Activated CD4-positive, CD25-positive, alpha-beta regulatory T cell treated with anti-CD3 and anti-CD28 coated beads, Interleukin-2, amount 50 U/mL, for 16 hours (primary cell): ENCODE results near the gene SLC35A1.
"Not testable (repeated sequence)": the region's sequence is repeated elsewhere in the genome, so short reads cannot be mapped to it uniquely, and the experiment has no call there.

Experiments used
- DNase-seq: peaks from one replicate; pipeline ENCODE4 v3.0.0-alpha.2; 2020; ENCODE audit warnings: low read depth, low spot score

Gene SLC35A1

GRCh38 chr6:87472525-87473418 is at the start of gene SLC35A1:
Gene SLC35A1 (plus strand): TSS chr6:87472974. CDS start chr6:87473004, 30 bp downstream.
- peak; percentile 70 for DNase-seq

- no peak for DNase-seq
Observed at GRCh38 chr6:87426789-87427188, 46.0 kb upstream of the SLC35A1 start.

GRCh38 chr6:87430499-87430898 is 42.3 kb upstream of the SLC35A1 start:
- DNase-seq, result no peak

GRCh38 chr6:87431263-87431662 is 41.5 kb upstream of the SLC35A1 start:
- DNase-seq, result no peak

GRCh38 chr6:87436435-87436834 is 36.3 kb upstream of the SLC35A1 start:
- DNase-seq, result no peak

- no peak for DNase-seq
Observed at GRCh38 chr6:87441711-87442110, 31.1 kb upstream of the SLC35A1 start.

- no peak for DNase-seq
Observed at GRCh38 chr6:87444362-87444761, 28.4 kb upstream of the SLC35A1 start.

- no peak for DNase-seq
Observed at GRCh38 chr6:87465051-87465450, 7.7 kb upstream of the SLC35A1 start.

GRCh38 chr6:87473419-87473903 is 687 bp downstream of the SLC35A1 start:
- no peak for DNase-seq

- no peak for DNase-seq
Observed at GRCh38 chr6:87481931-87482330, 9.2 kb downstream of the SLC35A1 start.

- no peak for DNase-seq
Observed at GRCh38 chr6:87482366-87482765, 9.6 kb downstream of the SLC35A1 start.

- DNase-seq, result no peak
Observed at GRCh38 chr6:87483929-87484328, 11.2 kb downstream of the SLC35A1 start.

GRCh38 chr6:87484491-87484890 is 11.7 kb downstream of the SLC35A1 start:
- DNase-seq, result no peak

- DNase-seq, result no peak
Observed at GRCh38 chr6:87487555-87487954, 14.8 kb downstream of the SLC35A1 start.

GRCh38 chr6:87489326-87489725 is 16.6 kb downstream of the SLC35A1 start:
- not testable (repeated sequence) for DNase-seq

- no peak for DNase-seq
Observed at GRCh38 chr6:87494761-87495422, 22.1 kb downstream of the SLC35A1 start.

GRCh38 chr6:87498048-87498447 is 25.3 kb downstream of the SLC35A1 start:
- DNase-seq, result no peak

GRCh38 chr6:87501809-87502572 is 29.2 kb downstream of the SLC35A1 start:
- no peak for DNase-seq

GRCh38 chr6:87504441-87504840 is 31.7 kb downstream of the SLC35A1 start:
- DNase-seq, result no peak

GRCh38 chr6:87514831-87515230 is 42.1 kb downstream of the SLC35A1 start:
- DNase-seq, result no peak

GRCh38 chr6:87518453-87518852 is 45.7 kb downstream of the SLC35A1 start:
- DNase-seq, result no peak

- DNase-seq, result no peak
Observed at GRCh38 chr6:87522686-87523085, 49.9 kb downstream of the SLC35A1 start.
